ENCODE results near the gene SDHB.
"Not testable (repeated sequence)": the region's sequence is repeated elsewhere in the genome, so short reads cannot be mapped to it uniquely, and the experiment has no call there.

The SDHB gene

GRCh38 chr1:17075470-17076255, 21.8 kb upstream of the SDHB start:
- Histone ChIP-seq H3K79me2 (ENCODE audit: control insufficient read depth, insufficient read depth, low read length, unreplicated experiment) (no peaks in the 10 kb centered on the region), H3K4me3 (ENCODE audit: low read depth, low read length) (no peak overlapping the region), H3K4me1 (ENCODE audit: control insufficient read depth, insufficient read depth, low read length, unreplicated experiment) (no peaks in the 10 kb centered on the region), H3K36me3 (ENCODE audit: insufficient read depth, low read length) (no peaks in the 10 kb centered on the region), H2AFZ (ENCODE audit: low read length, unreplicated experiment) (no peak overlapping the region), H3K27ac (ENCODE audit: low read depth, low read length) (no peak overlapping the region), H3K27me3 (ENCODE audit: insufficient read depth, low read length) (no peaks in the 10 kb centered on the region)

GRCh38 chr1:17071794-17072193, 18.0 kb upstream of the SDHB start:
- no peaks in the 10 kb centered on the region for H3K4me1 ChIP-seq (ENCODE audit: control insufficient read depth, insufficient read depth, low read length, unreplicated experiment)
- no peak overlapping the region for H3K4me3 ChIP-seq (ENCODE audit: low read depth, low read length)
- no peak overlapping the region for H3K27ac ChIP-seq (ENCODE audit: low read depth, low read length)
- H2AFZ ChIP-seq (ENCODE audit: low read length, unreplicated experiment) = no peak overlapping the region
- H3K27me3 ChIP-seq (ENCODE audit: insufficient read depth, low read length) = no peaks in the 10 kb centered on the region
- H3K36me3 ChIP-seq (ENCODE audit: insufficient read depth, low read length) = no peaks in the 10 kb centered on the region
- no peaks in the 10 kb centered on the region for H3K79me2 ChIP-seq (ENCODE audit: control insufficient read depth, insufficient read depth, low read length, unreplicated experiment)

- no peaks in the 10 kb centered on the region for H3K4me1 ChIP-seq (ENCODE audit: control insufficient read depth, insufficient read depth, low read length, unreplicated experiment)
- no peak overlapping the region for H3K4me3 ChIP-seq (ENCODE audit: low read depth, low read length)
- no peak overlapping the region for H2AFZ ChIP-seq (ENCODE audit: low read length, unreplicated experiment)
- H3K79me2 ChIP-seq (ENCODE audit: control insufficient read depth, insufficient read depth, low read length, unreplicated experiment) = no peaks in the 10 kb centered on the region
- H3K27me3 ChIP-seq (ENCODE audit: insufficient read depth, low read length) = no peaks in the 10 kb centered on the region
- no peak overlapping the region for H3K27ac ChIP-seq (ENCODE audit: low read depth, low read length)
- H3K36me3 ChIP-seq (ENCODE audit: insufficient read depth, low read length) = no peaks in the 10 kb centered on the region
These were observed 16.3 kb upstream of the SDHB start for GRCh38 chr1:17070163-17070525.

GRCh38 chr1:17069452-17070162, 15.8 kb upstream of the SDHB start:
- Histone ChIP-seq H3K27ac (ENCODE audit: low read depth, low read length) (no peak overlapping the region), H3K27me3 (ENCODE audit: insufficient read depth, low read length) (no peaks in the 10 kb centered on the region)

GRCh38 chr1:17068789-17069188, 15.0 kb upstream of the SDHB start:
- Histone ChIP-seq H3K36me3 (ENCODE audit: insufficient read depth, low read length) (no peaks in the 10 kb centered on the region), H3K4me1 (ENCODE audit: control insufficient read depth, insufficient read depth, low read length, unreplicated experiment) (peaks cover 3% of the 10 kb centered on the region), H3K27me3 (ENCODE audit: insufficient read depth, low read length) (no peaks in the 10 kb centered on the region), H3K4me3 (ENCODE audit: low read depth, low read length) (no peak overlapping the region), H3K79me2 (ENCODE audit: control insufficient read depth, insufficient read depth, low read length, unreplicated experiment) (no peaks in the 10 kb centered on the region), H3K27ac (ENCODE audit: low read depth, low read length) (no peak overlapping the region), H2AFZ (ENCODE audit: low read length, unreplicated experiment) (no peak overlapping the region)

More at GRCh38 chr1:17069452-17070162, 15.8 kb upstream of the SDHB start:
- H3K79me2 ChIP-seq (ENCODE audit: control insufficient read depth, insufficient read depth, low read length, unreplicated experiment) = no peaks in the 10 kb centered on the region
- H2AFZ ChIP-seq (ENCODE audit: low read length, unreplicated experiment) = no peak overlapping the region
- H3K4me1 ChIP-seq (ENCODE audit: control insufficient read depth, insufficient read depth, low read length, unreplicated experiment) = no peaks in the 10 kb centered on the region
- H3K36me3 ChIP-seq (ENCODE audit: insufficient read depth, low read length) = no peaks in the 10 kb centered on the region
- H3K4me3 ChIP-seq (ENCODE audit: low read depth, low read length) = no peak overlapping the region

GRCh38 chr1:17067465-17068240, 13.8 kb upstream of the SDHB start:
- no peaks in the 10 kb centered on the region for H3K79me2 ChIP-seq (ENCODE audit: control insufficient read depth, insufficient read depth, low read length, unreplicated experiment)
- no peaks in the 10 kb centered on the region for H3K27me3 ChIP-seq (ENCODE audit: insufficient read depth, low read length)
- no peak overlapping the region for H3K27ac ChIP-seq (ENCODE audit: low read depth, low read length)
- H2AFZ ChIP-seq (ENCODE audit: low read length, unreplicated experiment) = no peak overlapping the region
- H3K4me1 ChIP-seq (ENCODE audit: control insufficient read depth, insufficient read depth, low read length, unreplicated experiment) = peaks cover 12% of the 10 kb centered on the region
- H3K36me3 ChIP-seq (ENCODE audit: insufficient read depth, low read length) = no peaks in the 10 kb centered on the region
- H3K4me3 ChIP-seq (ENCODE audit: low read depth, low read length) = no peak overlapping the region

GRCh38 chr1:17067069-17067426, 13.2 kb upstream of the SDHB start:
- Histone ChIP-seq H2AFZ (ENCODE audit: low read length, unreplicated experiment) (no peak overlapping the region), H3K4me3 (ENCODE audit: low read depth, low read length) (no peak overlapping the region), H3K79me2 (ENCODE audit: control insufficient read depth, insufficient read depth, low read length, unreplicated experiment) (no peaks in the 10 kb centered on the region), H3K27me3 (ENCODE audit: insufficient read depth, low read length) (no peaks in the 10 kb centered on the region), H3K27ac (ENCODE audit: low read depth, low read length) (no peak overlapping the region), H3K4me1 (ENCODE audit: control insufficient read depth, insufficient read depth, low read length, unreplicated experiment) (peaks cover 12% of the 10 kb centered on the region), H3K36me3 (ENCODE audit: insufficient read depth, low read length) (no peaks in the 10 kb centered on the region)

GRCh38 chr1:17066361-17067068, 12.7 kb upstream of the SDHB start:
- Histone ChIP-seq H3K79me2 (ENCODE audit: control insufficient read depth, insufficient read depth, low read length, unreplicated experiment) (no peaks in the 10 kb centered on the region), H3K4me3 (ENCODE audit: low read depth, low read length) (no peak overlapping the region), H3K27ac (ENCODE audit: low read depth, low read length) (no peak overlapping the region), H3K4me1 (ENCODE audit: control insufficient read depth, insufficient read depth, low read length, unreplicated experiment) (peaks cover 12% of the 10 kb centered on the region), H3K36me3 (ENCODE audit: insufficient read depth, low read length) (no peaks in the 10 kb centered on the region), H2AFZ (ENCODE audit: low read length, unreplicated experiment) (no peak overlapping the region), H3K27me3 (ENCODE audit: insufficient read depth, low read length) (no peaks in the 10 kb centered on the region)

- Histone ChIP-seq H3K4me3 (ENCODE audit: low read depth, low read length) (no peak overlapping the region), H3K36me3 (ENCODE audit: insufficient read depth, low read length) (no peaks in the 10 kb centered on the region), H3K79me2 (ENCODE audit: control insufficient read depth, insufficient read depth, low read length, unreplicated experiment) (no peaks in the 10 kb centered on the region), H3K27ac (ENCODE audit: low read depth, low read length) (no peak overlapping the region), H3K4me1 (ENCODE audit: control insufficient read depth, insufficient read depth, low read length, unreplicated experiment) (peaks cover 12% of the 10 kb centered on the region), H3K27me3 (ENCODE audit: insufficient read depth, low read length) (no peaks in the 10 kb centered on the region), H2AFZ (ENCODE audit: low read length, unreplicated experiment) (no peak overlapping the region)
These were observed 11.8 kb upstream of the SDHB start for GRCh38 chr1:17065666-17066065.

- H3K27ac ChIP-seq (ENCODE audit: low read depth, low read length); H3K79me2 ChIP-seq (ENCODE audit: control insufficient read depth, insufficient read depth, low read length, unreplicated experiment); H3K36me3 ChIP-seq (ENCODE audit: insufficient read depth, low read length); H2AFZ ChIP-seq (ENCODE audit: low read length, unreplicated experiment); H3K4me3 ChIP-seq (ENCODE audit: low read depth, low read length): not testable (repeated sequence)
- H3K4me1 ChIP-seq (ENCODE audit: control insufficient read depth, insufficient read depth, low read length, unreplicated experiment) = peaks cover 12% of the 10 kb centered on the region
- H3K27me3 ChIP-seq (ENCODE audit: insufficient read depth, low read length) = peaks cover 12% of the 10 kb centered on the region
These were observed 8.9 kb upstream of the SDHB start for GRCh38 chr1:17062751-17063150.
